Right forelimb (tissue), 1 donor: ENCODE measurements around the gene VGLL4.

Experiments used
- DNase-seq: peaks from one replicate; pipeline ENCODE4 v3.0.0-alpha.2; 2018

Gene VGLL4

DNA sequence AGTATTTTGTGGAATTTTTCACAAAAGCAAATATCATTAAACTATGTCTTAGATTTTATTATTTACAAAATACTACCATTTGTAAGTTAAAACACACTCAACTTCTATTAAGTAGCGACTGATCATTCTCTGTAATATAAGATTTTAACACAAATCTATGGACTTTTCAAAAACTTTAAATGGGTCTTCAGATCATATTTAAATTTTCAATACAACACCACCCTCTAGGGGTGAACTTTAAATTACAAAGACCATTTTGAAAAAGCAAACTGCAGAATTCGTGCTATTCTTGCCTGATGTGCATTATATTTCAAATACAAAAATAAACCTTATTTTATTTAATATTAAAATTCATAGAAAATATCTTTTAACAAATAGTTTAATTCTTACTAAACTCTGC, 8.2 kb upstream of the VGLL4 start:
- no peak for DNase-seq

DNA sequence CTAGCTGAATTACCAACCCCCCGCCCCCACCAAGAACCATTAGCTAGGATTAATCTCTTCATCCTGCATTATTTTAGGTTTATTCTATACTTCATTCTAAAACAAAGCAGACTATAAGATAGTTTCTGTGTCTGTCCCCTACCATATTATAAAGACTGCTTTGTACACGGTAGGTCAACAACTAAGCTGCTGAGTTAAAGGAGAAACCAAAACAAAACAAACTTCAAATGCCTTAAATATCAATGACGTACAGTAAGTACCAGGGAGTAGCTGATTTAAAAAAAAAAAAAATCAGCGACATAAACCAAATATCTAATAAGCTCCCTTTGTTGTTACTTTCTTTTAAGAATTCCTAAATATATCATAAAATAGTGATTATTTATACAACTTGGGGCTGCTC, 7.8 kb upstream of the VGLL4 start:
- no peak for DNase-seq

DNA sequence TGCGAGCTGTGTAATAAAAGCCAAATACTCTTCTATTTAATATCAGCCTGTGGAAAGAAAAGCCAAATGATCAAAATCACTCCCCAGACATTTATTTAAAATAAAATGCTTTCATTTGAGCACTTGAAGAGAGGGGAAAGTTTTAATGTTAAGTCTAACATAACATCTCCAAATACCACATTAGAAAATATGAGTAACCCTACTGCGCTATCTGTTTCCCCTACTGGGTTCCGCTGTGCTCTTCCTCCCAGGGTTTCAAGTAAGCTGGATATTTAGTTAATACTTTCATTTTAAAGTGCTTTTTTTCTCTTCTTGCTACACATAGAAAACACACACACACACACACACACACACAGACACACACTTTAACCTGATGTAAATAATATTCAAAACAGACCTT, 6.7 kb upstream of the VGLL4 start:
- DNase-seq, result no peak

DNA sequence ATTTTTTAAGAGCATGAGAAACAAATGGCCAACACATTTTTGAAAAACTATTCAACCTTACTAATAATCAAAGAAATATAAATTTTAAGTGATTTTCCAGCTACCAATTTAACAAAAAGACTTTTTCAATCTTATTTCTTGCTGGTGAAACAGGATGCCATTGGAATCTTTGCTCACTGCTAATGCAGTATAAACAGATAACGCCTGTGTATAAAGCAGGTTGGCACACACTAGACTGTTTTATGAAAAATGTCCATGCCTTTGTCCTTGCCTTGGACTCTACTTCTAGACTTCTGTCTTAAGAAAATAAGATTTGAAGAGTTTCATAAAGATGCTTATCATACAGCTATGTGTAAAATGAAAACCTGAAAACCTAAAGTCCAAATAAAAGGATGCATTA, 5.0 kb upstream of the VGLL4 start:
- no peak for DNase-seq

DNA sequence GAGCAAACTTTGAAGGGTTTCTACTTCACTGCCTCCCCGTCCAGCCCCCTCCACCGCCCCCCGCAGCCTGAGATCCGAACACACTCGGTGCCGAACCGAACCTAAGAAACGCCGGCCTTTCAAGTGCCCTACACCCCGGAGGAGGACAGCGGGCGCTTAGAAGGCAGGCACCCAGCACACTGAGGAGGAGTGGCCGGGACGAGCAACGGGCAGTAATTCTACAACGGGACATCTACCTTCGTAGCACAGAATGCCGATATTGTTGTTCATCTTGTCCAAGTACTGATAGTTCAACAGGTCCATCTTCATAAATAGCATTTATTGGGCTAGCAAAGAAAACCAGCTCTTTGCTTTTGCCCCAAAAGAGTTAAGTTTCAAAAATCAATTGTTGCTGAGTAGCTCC, 513 bp downstream of the VGLL4 start:
- DNase-seq, result peak; percentile 68

DNA sequence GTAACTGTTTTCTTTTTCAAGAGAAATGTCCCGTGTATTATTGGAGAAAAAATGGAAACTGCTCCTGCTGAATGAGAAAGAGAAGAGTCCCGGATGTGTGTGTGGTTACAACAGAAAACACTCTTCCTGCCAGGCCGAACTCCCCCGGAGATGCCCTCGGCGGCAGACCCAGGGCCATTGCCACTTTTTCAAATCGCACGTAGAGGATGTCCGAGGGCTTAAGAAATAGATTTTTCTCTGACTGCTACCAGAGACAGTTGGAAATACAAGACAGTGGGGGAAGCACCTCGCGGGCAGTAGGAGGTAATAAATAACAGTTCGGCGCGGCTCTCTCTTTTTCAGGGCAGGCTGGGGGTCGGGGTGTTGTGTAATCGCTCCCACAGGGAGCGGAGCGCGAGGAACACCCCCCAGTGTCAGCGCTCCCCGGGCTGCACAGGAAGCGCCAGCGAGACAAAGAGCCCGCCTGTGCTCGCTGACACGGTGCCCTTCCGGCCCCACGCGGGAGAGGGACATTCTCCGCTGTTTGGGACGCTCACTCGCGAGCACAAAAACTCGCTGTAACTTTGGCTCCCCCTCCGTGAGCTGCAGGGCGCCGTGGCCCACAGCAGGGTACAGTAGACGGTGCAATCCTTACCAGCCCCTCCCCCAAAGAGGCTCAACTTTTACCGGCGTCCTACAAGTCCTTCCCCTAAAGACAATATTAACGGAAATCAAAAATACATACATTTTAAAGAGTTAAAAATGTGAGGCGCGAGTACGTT, 1.1 kb downstream of the VGLL4 start:
- peak; percentile 84 for DNase-seq

DNA sequence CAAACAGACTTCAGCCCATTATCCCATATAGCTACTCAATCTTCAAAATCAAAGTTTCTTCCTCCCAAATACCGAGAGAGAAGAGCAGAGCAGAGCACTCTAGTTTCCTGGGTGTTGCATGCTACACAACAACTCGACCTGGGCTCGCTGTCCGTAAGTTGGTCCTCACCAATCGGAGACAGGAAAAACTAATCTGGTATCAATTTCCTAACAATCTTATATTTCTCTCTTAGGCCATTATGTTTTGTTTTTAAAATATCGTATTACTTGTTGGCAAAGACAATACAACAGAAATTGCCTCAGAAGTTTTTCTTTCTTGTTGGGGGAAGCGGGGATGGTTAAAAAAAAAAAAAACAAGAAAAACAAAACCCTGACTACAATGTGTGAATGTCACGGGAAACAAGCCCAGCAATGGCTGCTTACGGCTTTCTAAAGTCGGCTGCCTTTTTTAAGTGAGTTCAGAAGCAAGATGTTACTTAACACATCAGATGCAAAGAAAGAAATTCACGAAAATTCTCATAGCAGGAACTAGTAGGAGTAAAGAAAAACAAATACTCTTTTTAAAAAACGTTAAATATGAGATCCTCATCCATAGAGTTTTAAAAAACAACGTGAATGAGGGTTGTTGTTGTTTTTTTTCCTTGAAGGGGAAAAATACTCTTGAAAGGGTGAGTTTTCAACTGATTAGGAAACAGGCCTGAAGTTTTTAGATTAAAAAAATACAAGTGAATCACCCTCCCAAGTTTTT, 1.9 kb downstream of the VGLL4 start:
- no peak for DNase-seq

DNA sequence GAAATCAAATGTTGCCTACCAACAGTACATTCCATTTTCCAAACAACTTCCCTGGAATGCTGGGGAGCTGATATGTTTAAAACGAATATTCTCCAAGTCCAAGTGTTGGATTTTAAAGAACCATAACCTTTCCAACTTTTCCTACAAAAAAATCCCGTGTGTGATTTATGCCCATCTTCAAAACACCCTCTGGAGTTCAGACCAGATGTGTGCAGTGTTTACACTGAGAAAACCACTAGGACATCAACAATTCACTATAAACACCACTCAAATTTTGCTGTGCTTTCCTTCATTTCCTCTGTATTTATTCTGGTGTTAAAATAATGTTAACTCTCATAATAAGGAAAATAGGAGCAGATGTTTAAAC, 2.4 kb downstream of the VGLL4 start:
- no peak for DNase-seq

DNA sequence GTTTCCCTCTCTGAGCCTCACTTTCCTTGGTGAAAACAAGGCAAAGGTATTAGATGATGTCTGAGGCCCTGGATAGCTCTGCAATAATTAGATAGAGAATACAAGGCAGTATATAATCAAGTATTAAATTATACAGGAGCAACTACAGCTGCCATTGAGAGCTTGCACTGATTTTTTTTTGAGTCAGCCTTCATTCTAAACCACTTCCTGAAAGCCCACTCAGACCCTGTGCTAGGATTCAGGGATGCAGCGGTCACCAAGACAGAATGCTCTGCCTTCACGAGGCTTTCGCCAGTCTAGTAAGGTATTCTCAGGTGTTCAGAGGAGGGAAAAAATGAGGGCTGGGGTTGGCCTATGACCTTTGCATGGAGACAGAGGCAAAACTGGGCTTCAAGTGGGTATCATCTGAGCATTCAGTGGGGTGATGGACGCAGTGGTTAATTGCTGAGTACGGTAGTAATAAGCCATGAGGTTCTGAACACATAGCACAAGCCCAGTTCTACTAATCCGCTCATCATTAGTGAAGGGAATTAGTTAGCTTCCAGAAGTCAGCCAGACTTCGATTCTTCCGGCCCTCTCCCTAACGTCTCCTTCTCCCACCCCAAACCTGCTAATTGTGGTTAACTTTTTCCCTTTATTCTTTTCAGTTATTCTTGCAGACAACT, 3.6 kb downstream of the VGLL4 start:
- DNase-seq, result no peak

DNA sequence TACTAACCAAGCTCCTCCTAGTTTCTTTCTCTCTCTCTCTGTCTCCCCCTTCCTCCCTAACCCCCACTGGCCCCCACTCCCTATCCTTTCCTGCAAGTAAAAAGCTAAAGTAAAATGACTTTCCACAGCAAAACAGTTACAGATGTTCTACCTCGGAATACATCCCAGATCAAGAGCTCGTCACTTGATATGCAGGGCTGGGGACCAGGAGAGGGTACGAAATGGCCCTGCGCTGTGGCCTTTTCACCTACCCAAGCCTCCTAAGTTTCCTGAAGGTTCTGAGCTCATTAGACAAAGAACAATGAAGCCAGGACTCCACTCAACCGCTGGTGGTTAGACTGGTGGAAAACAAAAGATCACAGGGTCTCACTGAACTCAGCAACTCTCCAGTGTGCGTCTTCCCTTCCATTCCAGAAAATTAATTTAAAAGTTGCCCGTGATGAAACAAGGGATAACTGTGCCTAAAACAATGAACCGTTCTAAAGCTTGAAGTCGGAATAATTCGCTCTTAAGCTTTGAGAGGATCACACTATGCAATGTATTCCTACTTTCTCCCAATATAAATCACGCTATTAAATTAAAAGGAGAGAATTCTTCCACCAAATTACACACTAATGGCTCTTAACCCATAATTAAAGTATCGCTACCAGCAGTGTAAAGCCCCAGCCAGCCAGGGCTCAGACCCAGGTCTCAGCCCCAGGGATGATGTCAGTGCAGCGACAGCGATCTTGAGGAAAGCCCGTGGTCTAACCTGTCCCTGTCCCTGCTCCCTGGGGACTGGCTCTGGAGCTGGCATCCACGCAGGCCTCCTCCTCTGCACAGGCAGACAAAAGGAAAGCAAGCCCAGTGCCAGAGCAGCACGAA, 5.0 kb downstream of the VGLL4 start:
- peak; percentile 53 for DNase-seq

DNA sequence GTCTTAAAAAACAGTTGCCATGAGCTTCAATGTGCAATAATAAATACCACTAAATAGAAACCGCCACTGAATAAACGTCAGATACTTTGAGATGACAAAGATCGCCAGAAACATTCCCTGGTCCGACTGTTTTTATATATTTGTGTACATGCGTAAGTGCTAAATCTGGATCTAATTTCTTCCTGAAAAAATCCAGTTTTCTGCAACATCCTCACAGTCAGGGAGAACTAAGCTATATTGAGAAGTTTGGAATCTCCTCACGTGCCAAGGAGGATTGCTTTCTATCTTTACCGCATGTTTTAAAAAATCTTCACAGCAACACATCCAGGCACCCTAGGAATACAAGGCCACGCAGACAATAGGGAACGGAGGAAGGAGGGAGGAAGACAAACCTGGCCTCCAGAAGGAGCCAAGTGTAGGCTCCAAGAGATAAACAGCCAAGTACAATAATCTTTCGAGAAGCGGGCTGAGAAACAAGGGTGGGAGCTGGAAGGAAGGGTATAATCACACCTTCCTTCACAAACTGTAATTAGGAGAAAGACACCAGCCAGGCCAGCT, 5.7 kb downstream of the VGLL4 start:
- no peak for DNase-seq

DNA sequence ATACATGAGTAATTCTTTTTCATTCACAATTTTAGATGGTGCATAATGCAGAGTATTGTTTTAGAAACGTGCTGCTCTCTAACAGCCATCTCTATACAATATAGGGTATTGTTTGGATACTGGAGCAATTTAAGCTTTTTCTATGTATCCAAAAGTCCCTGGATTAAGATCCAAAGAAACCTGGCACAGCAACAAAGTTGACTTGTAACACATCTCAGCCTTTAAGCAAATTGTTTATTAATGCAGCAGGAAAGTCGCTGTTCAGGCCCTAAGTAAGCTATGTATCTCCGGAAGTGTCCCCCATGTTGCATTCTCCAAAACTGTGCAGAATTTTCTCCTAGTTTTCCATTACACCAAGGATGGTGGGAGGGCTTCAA, 7.3 kb downstream of the VGLL4 start:
- no peak for DNase-seq

DNA sequence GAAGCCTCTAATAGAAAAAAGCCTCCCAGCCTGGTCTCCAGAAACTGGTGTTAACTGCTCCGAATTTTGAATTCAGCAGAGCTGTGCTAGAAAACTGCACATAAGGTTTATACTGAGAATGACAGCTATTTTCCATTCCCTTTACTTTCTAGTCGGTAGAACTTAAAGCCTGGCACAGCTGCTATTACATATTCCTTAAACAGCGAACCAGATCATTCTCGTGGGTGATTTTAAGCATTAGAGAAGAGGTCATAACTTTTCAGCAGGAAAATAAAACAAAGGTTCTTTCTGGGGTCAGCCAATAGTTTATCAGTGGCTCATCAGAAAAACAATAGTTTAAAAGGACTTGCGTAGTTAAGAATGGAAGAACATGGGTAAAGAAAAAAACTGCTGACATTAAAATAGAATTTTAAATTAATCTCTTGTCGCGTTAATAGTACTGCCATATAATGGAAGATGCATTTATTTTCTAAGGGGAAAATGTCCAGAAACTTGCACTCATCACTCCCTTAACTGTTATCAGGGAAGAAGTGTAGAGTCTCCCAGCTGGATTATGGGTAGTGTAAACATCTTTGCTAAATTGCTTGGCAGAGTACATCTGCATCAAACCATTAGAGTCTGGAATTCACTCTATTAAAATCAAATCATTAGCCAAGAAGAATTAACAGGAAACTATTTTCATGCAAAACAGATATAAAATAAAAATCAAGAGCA, 7.9 kb downstream of the VGLL4 start:
- no peak for DNase-seq

DNA sequence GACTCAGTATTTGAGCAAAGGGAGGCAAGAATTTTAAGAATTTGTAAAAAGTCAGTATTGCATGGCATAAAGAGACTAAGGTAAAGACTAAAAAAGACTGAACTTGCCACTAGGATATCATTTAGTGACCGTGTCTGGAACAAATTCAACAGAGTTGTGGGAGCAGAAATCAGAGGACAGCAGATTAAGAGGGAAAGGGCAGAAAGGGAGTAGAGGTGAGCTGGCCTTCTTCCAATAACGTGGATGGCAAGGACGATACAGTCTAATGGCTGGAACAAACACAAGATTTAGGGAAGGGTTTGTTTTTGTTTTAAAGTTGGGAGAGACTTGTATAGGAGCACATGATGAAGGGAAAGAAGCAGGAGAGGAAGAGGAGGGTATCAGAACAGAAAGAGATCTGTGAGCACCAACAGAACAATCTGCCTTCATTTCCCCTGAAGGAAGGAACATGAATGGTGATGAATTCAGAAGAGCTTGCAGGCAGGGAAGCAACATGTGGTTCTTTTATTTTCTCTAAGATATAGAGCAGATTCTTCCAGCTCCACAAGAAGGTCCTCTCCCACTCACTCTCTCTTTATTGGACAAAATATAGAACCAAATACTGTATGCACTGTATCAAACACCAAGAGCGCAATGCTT, 8.6 kb downstream of the VGLL4 start:
- no peak for DNase-seq

DNA sequence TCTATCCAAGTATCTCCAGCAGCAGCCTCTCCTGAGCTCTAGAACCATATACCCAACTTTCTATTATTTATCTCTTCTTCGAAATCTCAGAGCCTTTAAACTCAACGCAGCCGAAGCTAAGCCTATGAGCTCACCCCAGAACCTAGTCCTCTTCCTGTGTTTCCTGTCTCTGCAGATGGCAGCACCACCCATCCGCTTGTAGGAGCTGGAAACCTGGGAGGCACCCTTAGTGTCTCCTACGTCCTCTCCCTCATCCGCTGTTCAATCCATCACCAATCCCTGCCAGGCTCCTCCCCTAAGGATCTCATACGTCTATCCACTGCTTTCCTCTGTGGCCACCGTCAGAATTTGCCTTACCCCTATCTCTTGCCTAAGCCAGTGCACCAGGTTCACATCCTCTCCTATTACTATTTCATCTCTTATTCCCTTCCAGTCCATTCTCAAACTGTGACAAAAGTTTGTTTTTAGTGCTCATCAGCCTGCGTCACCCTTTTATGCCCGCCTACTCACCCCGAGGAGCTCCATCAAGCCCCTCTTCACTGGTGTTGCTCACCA, 9.6 kb downstream of the VGLL4 start:
- DNase-seq, result no peak

DNA sequence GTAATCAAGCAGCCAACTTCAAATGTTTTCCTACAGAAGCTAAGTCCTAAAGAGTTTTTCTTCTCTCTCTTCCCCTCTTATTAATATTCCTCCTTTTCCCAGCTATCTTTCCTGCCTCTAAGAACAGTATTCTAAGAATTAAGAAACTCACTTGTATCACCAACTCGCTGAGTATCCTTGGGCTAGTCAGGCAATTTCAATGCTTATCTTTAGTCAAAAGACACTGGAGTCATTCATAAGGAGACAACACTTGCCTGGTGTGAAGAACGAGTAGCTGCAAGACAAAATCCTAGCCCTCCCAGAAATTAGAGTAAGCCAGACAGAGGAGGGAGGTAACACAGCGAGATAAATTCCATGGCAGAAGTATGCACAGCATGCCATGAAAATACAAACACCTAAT, 10.7 kb downstream of the VGLL4 start:
- DNase-seq, result no peak

DNA sequence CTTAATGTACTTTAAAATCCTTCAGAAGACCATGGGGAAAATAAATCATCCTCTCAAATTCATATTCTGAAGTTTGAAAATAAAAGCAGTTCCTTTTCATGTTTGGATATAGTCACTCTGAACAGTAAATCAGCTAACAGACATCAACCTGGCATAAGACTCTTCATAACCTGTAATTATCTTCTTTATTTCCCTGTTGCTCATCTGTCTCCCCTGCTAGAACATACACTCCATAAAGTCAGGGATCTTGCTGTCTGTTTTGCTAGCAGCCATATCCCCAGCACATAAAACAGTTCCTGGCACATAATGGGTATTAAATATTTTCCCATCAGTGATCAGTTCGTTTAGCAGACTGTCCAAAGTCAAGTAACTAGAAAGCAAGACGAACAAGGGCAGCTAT, 11.2 kb downstream of the VGLL4 start:
- DNase-seq, result no peak

DNA sequence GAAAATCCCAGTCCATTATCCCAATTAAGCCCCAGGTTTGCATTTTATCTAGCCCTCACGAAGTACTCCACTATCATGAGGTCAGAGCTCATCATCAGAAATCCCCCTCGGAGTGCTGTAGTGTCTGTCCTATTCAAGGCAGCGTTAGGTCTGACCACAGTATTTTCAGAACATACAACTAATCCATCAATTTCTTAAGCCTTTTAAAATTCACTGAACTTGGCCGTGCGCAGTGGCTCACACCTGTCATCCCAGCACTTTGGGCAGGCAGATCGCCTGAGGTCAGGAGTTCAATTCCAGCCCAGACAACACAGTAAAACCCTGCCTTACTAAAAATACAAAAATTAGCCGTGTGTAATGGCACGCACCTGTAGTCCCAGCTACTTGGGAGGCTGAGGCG, 11.9 kb downstream of the VGLL4 start:
- no peak for DNase-seq

DNA sequence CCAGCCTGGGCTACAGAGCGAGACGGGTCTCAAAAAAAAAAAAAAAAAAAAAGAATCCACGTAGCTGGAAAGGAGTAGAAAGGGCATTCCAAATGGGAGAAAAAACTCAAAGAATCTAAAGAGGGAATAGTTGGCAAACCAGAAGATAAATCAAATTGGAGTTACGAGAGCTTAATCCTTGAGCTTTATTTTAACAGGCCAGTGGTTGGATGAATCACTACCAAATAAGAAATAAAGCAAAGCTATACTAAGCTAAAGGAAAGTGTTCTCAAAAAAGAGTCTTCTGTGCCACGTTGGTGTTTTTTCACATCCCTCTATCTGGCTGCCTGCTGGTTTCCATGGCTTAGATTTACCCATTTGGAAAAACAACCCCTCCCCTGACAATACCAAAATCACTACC, 14.0 kb downstream of the VGLL4 start:
- no peak for DNase-seq

DNA sequence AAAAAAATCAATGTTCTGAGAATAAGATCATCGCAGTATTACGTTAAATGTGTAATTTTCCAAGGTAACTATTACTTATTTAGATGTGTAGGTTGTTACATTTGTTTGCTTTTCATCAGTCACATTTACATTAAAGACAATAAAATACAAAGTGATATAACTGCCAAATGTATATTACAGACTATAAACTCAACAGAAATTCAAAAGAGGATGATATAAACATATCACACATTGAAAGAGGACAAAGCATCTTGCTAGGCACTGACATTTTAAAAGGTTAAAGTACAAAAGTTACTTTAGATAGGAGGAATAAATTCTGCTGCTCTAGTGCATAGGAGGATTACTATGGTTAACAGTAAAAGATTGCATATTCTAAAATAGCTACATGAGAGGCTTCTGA, 16.1 kb downstream of the VGLL4 start:
- no peak for DNase-seq

DNA sequence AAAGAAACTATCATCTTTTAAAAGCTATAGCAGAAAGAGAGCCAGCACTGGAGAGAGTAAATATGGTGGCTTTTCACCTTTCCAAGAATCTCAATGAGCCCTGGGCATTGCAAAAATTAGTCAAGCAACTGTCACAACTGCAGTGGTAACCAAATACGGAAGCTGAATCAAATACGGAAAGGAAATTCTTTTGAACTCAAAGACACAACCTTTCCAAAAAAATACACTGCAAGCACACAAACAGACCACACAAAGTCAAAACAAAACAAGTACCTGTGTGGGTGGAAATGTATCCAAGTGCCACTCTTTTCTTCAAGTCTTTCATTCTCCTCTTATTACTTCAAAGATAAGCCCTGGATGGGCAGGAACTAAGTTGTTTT, 17.6 kb downstream of the VGLL4 start:
- no peak for DNase-seq
